ENCODE data around the gene PNMA8C.

Gene PNMA8C

DNA sequence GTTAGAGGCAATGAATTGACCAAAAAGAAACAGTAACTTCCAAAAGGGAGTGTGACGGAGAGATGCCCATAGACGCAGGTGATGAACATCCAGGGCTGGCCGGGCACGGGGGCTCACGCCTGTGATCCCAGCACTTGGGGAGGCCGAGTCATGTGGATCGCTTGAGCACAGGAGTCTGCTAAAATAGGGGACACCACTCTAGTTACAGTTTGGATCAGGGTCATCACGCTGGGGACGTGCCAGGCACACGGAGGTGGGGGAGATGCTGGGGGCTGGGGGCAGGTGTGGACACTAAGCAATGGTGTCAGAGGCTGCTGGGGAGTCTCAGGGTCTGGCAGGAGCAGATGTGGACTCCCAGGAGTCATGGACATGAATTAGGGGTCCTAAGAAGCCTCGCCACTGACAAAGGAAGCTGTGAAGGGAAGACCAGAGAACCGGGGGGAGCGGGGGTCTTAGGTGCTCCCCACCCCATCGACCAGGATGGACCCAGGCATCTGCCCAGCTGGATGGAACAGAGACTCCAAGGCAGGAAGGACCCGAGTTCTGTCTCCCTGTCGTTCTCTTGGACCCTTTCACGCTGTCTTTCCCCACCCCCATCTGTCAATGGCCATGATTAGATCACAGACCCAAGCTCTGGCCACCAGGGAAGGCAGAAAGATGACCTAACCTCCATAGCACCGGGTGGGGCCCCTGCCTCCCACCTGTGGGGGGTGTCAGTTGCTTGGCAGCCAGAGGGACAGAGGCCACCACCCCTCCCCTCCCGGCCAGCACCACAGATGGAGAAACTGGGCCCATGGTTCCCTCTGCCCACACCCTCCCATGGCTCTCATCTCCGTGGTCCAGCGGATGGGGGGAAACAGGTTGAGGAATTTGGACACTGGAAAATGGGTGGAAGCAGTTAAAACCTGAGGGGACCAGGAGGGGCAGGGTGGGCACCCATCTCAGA is 35.0 kb downstream of the PNMA8C start:
- ChIA-PET POLR2A (interaction anchor here (1.5 kb wide), 2 partner anchors 20 to 46 kb away, joined by 7 to 8 read pairs; partner anchors contain the start of gene CCDC8), CTCF (interaction anchor here (0.6 to 6.0 kb wide), 10 partner anchors 46 to 364 kb away, joined by 3 to 75 read pairs (median 13); partner anchors contain the start of gene PPP5C)
- H3K9me3 ChIP-seq (ENCODE audit: control insufficient read depth, insufficient read depth, low read depth, low read length) = no peaks in the 10 kb centered on the region
- no peak overlapping the region for H3K4me3 ChIP-seq (ENCODE audit: low read depth, low read length)
- H3K36me3 ChIP-seq (ENCODE audit: control insufficient read depth in 2 of 2, insufficient read depth in 1 of 2, low read length in 2 of 2) = peaks cover 19 to 35% of the 10 kb centered on the region in 2 experiments
- H3K27ac ChIP-seq (ENCODE audit: extremely low read depth, low read depth, low read length) = no peak overlapping the region
- TF ChIP-seq GLIS1 (tag by site-specific recombination; IDR thresholded peaks at IDR 0.05) (peak; percentile 95), ZNF211 (tag by site-specific recombination; IDR thresholded peaks at IDR 0.05; ENCODE audit: low read depth) (no peak), BCL6B (tag by site-specific recombination; IDR thresholded peaks at IDR 0.05) (no peak), ZXDB (tag by site-specific recombination; IDR thresholded peaks at IDR 0.05) (no peak), ZNF654 (tag by site-specific recombination; IDR thresholded peaks at IDR 0.05; ENCODE audit: low read depth) (no peak), ZNF335 (tag by site-specific recombination; conservative IDR thresholded peaks at IDR 0.05) (no peak), ZNF501 (tag by site-specific recombination; IDR thresholded peaks at IDR 0.05) (no peak), ZNF423 (tag by site-specific recombination; IDR thresholded peaks at IDR 0.05) (no peak), ZNF830 (tag by site-specific recombination; IDR thresholded peaks at IDR 0.05; ENCODE audit: low read depth) (no peak), ZNF248 (tag by site-specific recombination; IDR thresholded peaks at IDR 0.05) (no peak), GLIS2 (tag by site-specific recombination; IDR thresholded peaks at IDR 0.05) (peak; percentile 49), ATF2 (tag by site-specific recombination; IDR thresholded peaks at IDR 0.05; ENCODE audit: low read depth) (no peak), SCRT1 (tag by site-specific recombination; IDR thresholded peaks at IDR 0.05; ENCODE audit: borderline replicate concordance) (0 out of 2 replicates have a peak, but pooled peaks have one; percentile 45), SP3 (tag by site-specific recombination; IDR thresholded peaks at IDR 0.05) (no peak), ZNF692 (tag by site-specific recombination; IDR thresholded peaks at IDR 0.05) (0 out of 2 replicates have a peak, but pooled peaks have one; percentile 30), KLF1 (tag by site-specific recombination; IDR thresholded peaks at IDR 0.05) (no peak), TCF7L2 (IDR thresholded peaks at IDR 0.05; ENCODE audit: borderline replicate concordance, low read depth, low read length) (no peak), SCRT2 (tag by site-specific recombination; IDR thresholded peaks at IDR 0.05) (peak; percentile 60), ZFP69B (tag by site-specific recombination; IDR thresholded peaks at IDR 0.05) (peak; percentile 13; the same call in 1 of the 2 replicates), ZNF514 (tag by site-specific recombination; IDR thresholded peaks at IDR 0.05) (no peak), ZNF610 (tag by site-specific recombination; IDR thresholded peaks at IDR 0.05; ENCODE audit: borderline replicate concordance) (no peak)
- no peaks in the 10 kb centered on the region for H3K4me1 ChIP-seq (ENCODE audit: control insufficient read depth, insufficient read depth, low read length)

All from HEK293 (cell line).